NCI-H774 (cell line): ENCODE data around the gene ENTPD7.

ENCODE experiments used
- DNase-seq: peaks from one replicate; lab custom pipeline; 2025; lab: John Stamatoyannopoulos, UW

ENTPD7 gene

GRCh38 chr10:99647601-99648151 is 11.6 kb upstream of the ENTPD7 start:
- no peak for DNase-seq

- no peak for DNase-seq
These were observed 10.6 kb upstream of the ENTPD7 start for GRCh38 chr10:99648717-99649116.

GRCh38 chr10:99652800-99653390 is 6.4 kb upstream of the ENTPD7 start:
- no peak for DNase-seq

GRCh38 chr10:99654390-99655175 is 4.7 kb upstream of the ENTPD7 start:
- DNase-seq: no peak

GRCh38 chr10:99656199-99657064 is 2.9 kb upstream of the ENTPD7 start:
- no peak for DNase-seq

GRCh38 chr10:99658622-99659030 is 683 bp upstream of the ENTPD7 start:
- no peak for DNase-seq

- DNase-seq: no peak
These were observed 608 bp downstream of the ENTPD7 start for GRCh38 chr10:99659868-99660366.

- DNase-seq: no peak
These were observed 1.5 kb downstream of the ENTPD7 start for GRCh38 chr10:99660662-99661376.

GRCh38 chr10:99661377-99661763 is 2.1 kb downstream of the ENTPD7 start:
- DNase-seq: no peak

GRCh38 chr10:99665304-99665703 is 6.0 kb downstream of the ENTPD7 start:
- DNase-seq: no peak

GRCh38 chr10:99667108-99667751 is 7.9 kb downstream of the ENTPD7 start:
- DNase-seq: no peak

- DNase-seq: no peak
These were observed 12.1 kb downstream of the ENTPD7 start for GRCh38 chr10:99671386-99671785.

- DNase-seq: no peak
These were observed 13.6 kb downstream of the ENTPD7 start for GRCh38 chr10:99672884-99673283.

GRCh38 chr10:99673492-99673891 is 14.2 kb downstream of the ENTPD7 start:
- DNase-seq: no peak

GRCh38 chr10:99674762-99675161 is 15.5 kb downstream of the ENTPD7 start:
- DNase-seq: no peak

GRCh38 chr10:99676426-99676825 is 17.1 kb downstream of the ENTPD7 start:
- no peak for DNase-seq

- DNase-seq: no peak
These were observed 17.6 kb downstream of the ENTPD7 start for GRCh38 chr10:99676895-99677294.

- no peak for DNase-seq
These were observed 19.6 kb downstream of the ENTPD7 start for GRCh38 chr10:99678921-99679320.

GRCh38 chr10:99681553-99681952 is 22.2 kb downstream of the ENTPD7 start:
- no peak for DNase-seq

- DNase-seq: no peak
These were observed 22.7 kb downstream of the ENTPD7 start for GRCh38 chr10:99682032-99682431.

GRCh38 chr10:99682752-99683151 is 23.4 kb downstream of the ENTPD7 start:
- DNase-seq: no peak
